ENCODE results near the gene NAMPT.

DNA sequence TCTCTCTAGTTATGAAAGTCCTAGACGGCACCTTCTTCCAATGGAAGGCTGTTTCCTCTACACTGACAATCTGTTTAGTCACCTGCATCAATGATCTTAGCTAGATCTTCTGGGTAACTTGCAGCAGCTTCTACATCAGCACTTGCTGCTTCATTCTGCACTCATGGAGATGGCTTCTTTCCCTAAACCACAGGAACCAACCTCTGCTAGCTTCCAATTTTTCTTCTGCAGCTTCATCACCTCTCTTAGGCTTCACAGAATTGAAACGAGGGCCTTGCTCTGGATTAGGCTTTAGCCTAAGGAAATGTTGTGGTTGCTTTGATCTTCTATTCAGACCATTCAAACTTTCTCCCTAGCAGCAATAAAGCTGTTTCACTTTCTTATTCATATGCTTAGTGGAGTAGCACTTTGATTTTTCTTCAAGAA is 24.6 kb downstream of the NAMPT start:
- TF ChIP-seq EZH2 (IDR thresholded peaks at IDR 0.05; ENCODE audit: insufficient read depth, poor library complexity, severe bottlenecking) = no peak
- no peak for TF ChIP-seq EZH2phosphoT487 (IDR thresholded peaks at IDR 0.05; ENCODE audit: insufficient read depth, low read depth)

All from GM23248 (cell line).